Stomach smooth muscle (tissue), 2 donors: ENCODE results near the gene HPCAL1.

ENCODE experiments used
- H3K27ac ChIP-seq: one replicate; pipeline ENCODE4 v1.7.0; 2013; ENCODE audit warnings: mild to moderate bottlenecking, low read length, inconsistent platforms
- H3K27me3 ChIP-seq, 2 donors: one replicate each; pipeline ENCODE4 v1.7.0; 2013; ENCODE audit warnings: low read length in 2 of 2; ENCODE audit not compliant: insufficient read depth in 2 of 2, control insufficient read depth in 1 of 2
- H3K36me3 ChIP-seq, 2 donors: one replicate each; pipeline ENCODE4 v1.7.0; 2013; ENCODE audit warnings: low read length in 2 of 2; ENCODE audit not compliant: control insufficient read depth in 2 of 2, insufficient read depth in 2 of 2
- H3K4me1 ChIP-seq: one replicate; pipeline ENCODE4 v1.7.0; 2013; ENCODE audit warnings: low read length; ENCODE audit not compliant: control insufficient read depth, insufficient read depth
- H3K4me3 ChIP-seq, 2 donors: one replicate each; pipeline ENCODE4 v1.7.0; 2013; ENCODE audit warnings: low read length in 2 of 2
- H3K9ac ChIP-seq, 2 donors: one replicate each; pipeline ENCODE4 v1.7.0; 2013; ENCODE audit warnings: low read length in 2 of 2, mild to moderate bottlenecking in 1 of 2
- H3K9me3 ChIP-seq, 2 donors: one replicate each; pipeline ENCODE4 v1.7.0; 2013; ENCODE audit warnings: low read length in 2 of 2; ENCODE audit not compliant: control insufficient read depth in 2 of 2
- donor health status: healthy.
- donor health status: Pancreatic carcinoma.

HPCAL1 gene

GRCh38 chr2:10302479-10303180 lies at the start of gene HPCAL1:
TSS of gene HPCAL1 (plus strand) at chr2:10302904. CDS start at chr2:10419758, 116,854 bp downstream.
- Histone ChIP-seq H3K4me3 (peak within 1 kb of the TSS; percentile 87 to 88), H3K4me1 (peaks cover 24% of the 10 kb centered on the region), H3K27me3 (no peaks in the 10 kb centered on the region), H3K36me3 (peaks cover 0 to 2% of the 10 kb centered on the region in 2 donors), H3K9me3 (no peaks in the 10 kb centered on the region), H3K27ac (no peak within 1 kb of the TSS), H3K9ac (peak within 1 kb of the TSS; percentile 51 to 55)

- H3K36me3 ChIP-seq, result no peaks in the 10 kb centered on the region
- H3K9me3 ChIP-seq, result peaks cover 4 to 7% of the 10 kb centered on the region in 2 donors
- no peak overlapping the region for H3K9ac ChIP-seq
- no peak overlapping the region for H3K27ac ChIP-seq
- H3K4me3 ChIP-seq, result no peak overlapping the region
- H3K4me1 ChIP-seq, result no peaks in the 10 kb centered on the region
- H3K27me3 ChIP-seq, result no peaks in the 10 kb centered on the region
These were observed 48.9 kb upstream of the HPCAL1 start for GRCh38 chr2:10253596-10254372.

GRCh38 chr2:10254373-10255188 lies 48.1 kb upstream of the HPCAL1 start:
- Histone ChIP-seq H3K4me3 (no peak overlapping the region), H3K9me3 (peaks cover 4 to 7% of the 10 kb centered on the region in 2 donors), H3K27me3 (no peaks in the 10 kb centered on the region), H3K36me3 (no peaks in the 10 kb centered on the region), H3K9ac (no peak overlapping the region), H3K27ac (no peak overlapping the region), H3K4me1 (no peaks in the 10 kb centered on the region)

- no peaks in the 10 kb centered on the region for H3K4me1 ChIP-seq
- no peaks in the 10 kb centered on the region for H3K36me3 ChIP-seq
- no peak overlapping the region for H3K9ac ChIP-seq
- H3K27ac ChIP-seq, result no peak overlapping the region
- peaks cover 2 to 5% of the 10 kb centered on the region in 2 donors for H3K9me3 ChIP-seq
- no peaks in the 10 kb centered on the region for H3K27me3 ChIP-seq
- no peak overlapping the region for H3K4me3 ChIP-seq
These were observed 47.3 kb upstream of the HPCAL1 start for GRCh38 chr2:10255189-10256030.

DNA sequence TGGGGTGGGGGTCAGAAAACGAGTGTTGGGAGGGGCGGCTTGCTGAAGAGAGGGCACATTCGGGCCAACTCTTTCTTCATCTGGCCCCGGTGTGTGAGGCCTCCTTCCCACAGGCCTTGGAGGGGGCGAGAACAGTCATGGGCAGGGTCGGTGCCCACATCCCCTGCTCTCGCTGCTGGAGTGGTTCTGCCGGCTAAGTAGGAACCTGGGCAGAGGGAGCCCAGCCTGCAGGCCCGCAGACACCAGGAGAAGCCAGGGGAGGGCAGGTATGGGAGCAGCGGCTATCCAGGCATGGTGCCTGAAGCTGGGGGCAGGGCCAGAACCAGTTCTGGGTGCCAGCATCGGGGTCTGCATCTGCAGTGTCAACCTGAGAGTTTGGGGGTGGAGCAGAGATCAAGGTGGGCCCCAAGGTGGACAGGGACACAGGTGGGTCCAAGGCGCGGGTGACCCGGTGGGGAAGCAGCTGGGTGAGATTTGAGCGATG lies 46.6 kb upstream of the HPCAL1 start:
- Histone ChIP-seq H3K9ac (no peak overlapping the region), H3K27ac (no peak overlapping the region), H3K4me1 (no peaks in the 10 kb centered on the region), H3K36me3 (no peaks in the 10 kb centered on the region), H3K9me3 (no peaks in the 10 kb centered on the region), H3K4me3 (no peak overlapping the region), H3K27me3 (no peaks in the 10 kb centered on the region)

- Histone ChIP-seq H3K27ac (no peak overlapping the region), H3K27me3 (no peaks in the 10 kb centered on the region), H3K4me3 (no peak overlapping the region), H3K36me3 (no peaks in the 10 kb centered on the region), H3K4me1 (no peaks in the 10 kb centered on the region), H3K9me3 (no peaks in the 10 kb centered on the region), H3K9ac (no peak overlapping the region)
These were observed 46.1 kb upstream of the HPCAL1 start for GRCh38 chr2:10256515-10257031.

- Histone ChIP-seq H3K27me3 (no peaks in the 10 kb centered on the region), H3K4me3 (no peak overlapping the region), H3K36me3 (no peaks in the 10 kb centered on the region), H3K9me3 (no peaks in the 10 kb centered on the region), H3K27ac (no peak overlapping the region), H3K4me1 (no peaks in the 10 kb centered on the region), H3K9ac (no peak overlapping the region)
These were observed 45.7 kb upstream of the HPCAL1 start for GRCh38 chr2:10257036-10257435.

- no peak overlapping the region for H3K9ac ChIP-seq
- H3K4me1 ChIP-seq, result no peaks in the 10 kb centered on the region
- no peaks in the 10 kb centered on the region for H3K27me3 ChIP-seq
- H3K4me3 ChIP-seq, result no peak overlapping the region
- H3K36me3 ChIP-seq, result no peaks in the 10 kb centered on the region
- H3K27ac ChIP-seq, result no peak overlapping the region
- H3K9me3 ChIP-seq, result no peaks in the 10 kb centered on the region
These were observed 45.1 kb upstream of the HPCAL1 start for GRCh38 chr2:10257500-10258147.

DNA sequence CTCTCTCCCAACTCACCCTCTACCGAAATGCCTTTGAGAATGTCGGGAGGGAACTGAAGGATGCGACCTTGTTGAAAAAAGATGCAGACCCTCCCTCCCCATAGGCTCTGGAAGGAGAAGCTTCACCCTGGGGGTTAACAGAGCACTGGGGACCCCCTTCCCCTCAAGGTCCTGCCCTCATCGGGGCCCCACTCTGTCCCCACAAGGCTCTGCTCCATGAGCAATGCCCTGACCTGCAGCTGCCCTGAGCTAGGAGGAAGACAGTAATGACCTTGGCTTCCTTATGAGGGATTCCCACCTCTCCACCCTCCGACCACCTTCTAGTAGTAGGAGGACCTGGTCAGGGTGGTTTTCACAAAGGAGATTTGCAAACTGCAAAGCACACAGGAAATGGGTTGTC lies 44.4 kb upstream of the HPCAL1 start:
- no peak overlapping the region for H3K9ac ChIP-seq
- no peak overlapping the region for H3K4me3 ChIP-seq
- no peaks in the 10 kb centered on the region for H3K36me3 ChIP-seq
- H3K27me3 ChIP-seq, result no peaks in the 10 kb centered on the region
- H3K27ac ChIP-seq, result no peak overlapping the region
- H3K4me1 ChIP-seq, result no peaks in the 10 kb centered on the region
- no peaks in the 10 kb centered on the region for H3K9me3 ChIP-seq
